ENCODE measurements around the gene CERS4.

GRCh38 chr19:8208922-8209461 is at the start of gene CERS4:
- TF ChIP-seq CTCF (IDR thresholded peaks at IDR 0.05; ENCODE audit: low read depth, low read length, poor library complexity, severe bottlenecking): no peak
- TF ChIP-seq EZH2phosphoT487 (IDR thresholded peaks at IDR 0.05; ENCODE audit: borderline replicate concordance, low read length): no peak

Measured in DOHH2 (cell line).